ENCODE measurements around the gene WLS.

DNA sequence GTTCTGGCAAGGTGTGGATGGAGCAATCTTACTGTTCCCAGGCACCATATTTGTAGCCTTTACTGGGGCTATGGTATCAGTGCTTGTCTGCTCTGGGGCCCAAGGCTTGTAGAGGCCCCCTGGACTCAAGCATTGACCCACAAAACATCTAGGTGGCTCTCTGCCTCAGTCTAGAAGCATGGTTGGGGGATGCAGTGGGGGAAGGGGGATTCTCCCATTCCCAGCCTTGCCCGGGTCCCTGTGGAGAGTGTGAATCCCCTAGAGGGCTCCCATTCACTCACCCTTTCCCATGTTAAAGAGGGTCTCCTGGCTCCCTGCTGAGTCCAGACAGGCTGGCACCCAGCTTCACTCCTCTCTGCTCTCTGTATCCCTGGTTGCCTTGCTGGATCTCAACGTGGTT is 153.7 kb downstream of the WLS start:
- TF ChIP-seq, protein P1, sequence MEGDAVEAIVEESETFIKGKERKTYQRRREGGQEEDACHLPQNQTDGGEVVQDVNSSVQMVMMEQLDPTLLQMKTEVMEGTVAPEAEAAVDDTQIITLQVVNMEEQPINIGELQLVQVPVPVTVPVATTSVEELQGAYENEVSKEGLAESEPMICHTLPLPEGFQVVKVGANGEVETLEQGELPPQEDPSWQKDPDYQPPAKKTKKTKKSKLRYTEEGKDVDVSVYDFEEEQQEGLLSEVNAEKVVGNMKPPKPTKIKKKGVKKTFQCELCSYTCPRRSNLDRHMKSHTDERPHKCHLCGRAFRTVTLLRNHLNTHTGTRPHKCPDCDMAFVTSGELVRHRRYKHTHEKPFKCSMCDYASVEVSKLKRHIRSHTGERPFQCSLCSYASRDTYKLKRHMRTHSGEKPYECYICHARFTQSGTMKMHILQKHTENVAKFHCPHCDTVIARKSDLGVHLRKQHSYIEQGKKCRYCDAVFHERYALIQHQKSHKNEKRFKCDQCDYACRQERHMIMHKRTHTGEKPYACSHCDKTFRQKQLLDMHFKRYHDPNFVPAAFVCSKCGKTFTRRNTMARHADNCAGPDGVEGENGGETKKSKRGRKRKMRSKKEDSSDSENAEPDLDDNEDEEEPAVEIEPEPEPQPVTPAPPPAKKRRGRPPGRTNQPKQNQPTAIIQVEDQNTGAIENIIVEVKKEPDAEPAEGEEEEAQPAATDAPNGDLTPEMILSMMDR (IDR thresholded peaks at IDR 0.05), result no peak
- no peak for TF ChIP-seq POLR2A (IDR thresholded peaks at IDR 0.05)
